IMR-90 (cell line): ENCODE measurements around the gene ATOSB.
A peak's percentile ranks its signal among the peaks of the same experiment; 100 is the strongest.

ENCODE experiments used
- BHLHE40 ChIP-seq: fragments of 150-350 bp; IDR thresholded peaks from 2 replicates; pipeline ENCODE4 v1.6.1; 2016; ENCODE audit warnings: mild to moderate bottlenecking, low read depth, low read length
- CEBPB ChIP-seq: IDR thresholded peaks from 2 replicates; pipeline ENCODE4 v1.6.1; 2012; ENCODE audit warnings: low read depth, low read length, improper control_type of control experiment
- CTCF ChIP-seq: conservative IDR thresholded peaks from 2 replicates; pipeline ENCODE4 v1.5.1; 2012; ENCODE audit warnings: mild to moderate bottlenecking, low read depth, low read length, improper control_type of control experiment
- FOS ChIP-seq: fragments of 150-350 bp; IDR thresholded peaks from 2 replicates; pipeline ENCODE4 v1.6.1; 2016; ENCODE audit warnings: low read depth, low read length
- MXI1 ChIP-seq: IDR thresholded peaks from 2 replicates; pipeline ENCODE4 v1.6.1; 2012; ENCODE audit warnings: low read depth, mild to moderate bottlenecking, low read length, moderate library complexity, borderline replicate concordance
- POLR2A ChIP-seq: IDR thresholded peaks from 2 replicates; pipeline ENCODE4 v1.6.1; 2012; ENCODE audit warnings: mild to moderate bottlenecking, low read depth, low read length
- RAD21 ChIP-seq: IDR thresholded peaks from 2 replicates; pipeline ENCODE4 v1.6.1; 2012; ENCODE audit warnings: low read length, improper control_type of control experiment
- RFX5 ChIP-seq: IDR thresholded peaks from 2 replicates; pipeline ENCODE4 v1.8.0; 2012; ENCODE audit warnings: low read depth, mild to moderate bottlenecking, low read length, moderate library complexity
- SMC3 ChIP-seq: fragments of 150-350 bp; IDR thresholded peaks from 2 replicates; pipeline ENCODE4 v1.6.1; 2016; ENCODE audit warnings: low read depth, mild to moderate bottlenecking, antibody characterized with exemption, low read length, moderate library complexity
- USF2 ChIP-seq: fragments of 150-350 bp; IDR thresholded peaks from 2 replicates; pipeline ENCODE4 v1.6.1; 2017; ENCODE audit warnings: mild to moderate bottlenecking, antibody characterized with exemption, low read length, low read depth

GRCh38 chr9:35096035-35096849, 19.4 kb downstream of the ATOSB start, which contains the start of gene PIGO:
- TF ChIP-seq CTCF (peak; percentile 90), SMC3 (peak; percentile 71), CEBPB (no peak), RAD21 (peak; percentile 72), MXI1 (peak; percentile 77; the same call in 1 of the 2 replicates), USF2 (no peak), RFX5 (no peak), POLR2A (no peak), BHLHE40 (0 out of 2 replicates have a peak, but pooled peaks have one; percentile 2), FOS (no peak)
